Coronary artery (tissue), 2 donors: ENCODE measurements around the gene DPYSL3.
A peak's percentile ranks its signal among the peaks of the same experiment; 100 is the strongest.
"Not testable (repeated sequence)": the region's sequence is repeated elsewhere in the genome, so short reads cannot be mapped to it uniquely, and the experiment has no call there.

Experiments used
- DNase-seq: peaks from one replicate; pipeline ENCODE4 v3.0.0-alpha.2; 2017; ENCODE audit warnings: low spot score
- H3K27ac ChIP-seq, 2 donors: fragments of 200-600 bp; sonication (generic); one replicate each; pipeline ENCODE4 v1.5.1; 2016 to 2019
- H3K4me3 ChIP-seq: fragments of 200-600 bp; sonication (generic); 2 replicates; pipeline ENCODE4 v1.5.1; 2016; ENCODE audit warnings: mild to moderate bottlenecking, moderate library complexity
- TF ChIP-seq, protein P1 (sequence below): fragments of 200-600 bp; sonication (generic); IDR thresholded peaks from one replicate; pipeline ENCODE4 v1.5.1; 2019; ENCODE audit warnings: antibody characterized with exemption

The DPYSL3 gene

DNA sequence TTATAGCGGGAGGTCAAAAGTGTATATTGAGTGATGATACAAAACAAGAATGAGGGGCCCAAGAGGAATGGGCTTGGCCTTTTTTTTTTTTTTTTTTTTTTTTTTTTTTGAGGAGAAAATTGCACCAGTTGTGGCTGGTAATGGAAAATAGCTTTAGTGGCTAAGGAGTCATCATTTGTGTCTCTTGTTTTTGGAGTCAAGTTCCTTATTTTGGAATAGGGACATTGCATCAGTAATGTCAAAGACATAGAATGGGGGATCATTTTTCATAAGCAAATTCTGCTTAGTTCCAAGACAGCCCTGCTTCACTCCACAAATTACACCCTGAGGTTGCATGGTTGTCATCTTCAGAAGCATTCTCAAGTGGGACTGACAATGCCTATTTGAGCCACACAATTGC is 137.7 kb downstream of the DPYSL3 start:
- no peak overlapping the region for H3K4me3 ChIP-seq
- DNase-seq: no peak
- TF ChIP-seq, protein P1, sequence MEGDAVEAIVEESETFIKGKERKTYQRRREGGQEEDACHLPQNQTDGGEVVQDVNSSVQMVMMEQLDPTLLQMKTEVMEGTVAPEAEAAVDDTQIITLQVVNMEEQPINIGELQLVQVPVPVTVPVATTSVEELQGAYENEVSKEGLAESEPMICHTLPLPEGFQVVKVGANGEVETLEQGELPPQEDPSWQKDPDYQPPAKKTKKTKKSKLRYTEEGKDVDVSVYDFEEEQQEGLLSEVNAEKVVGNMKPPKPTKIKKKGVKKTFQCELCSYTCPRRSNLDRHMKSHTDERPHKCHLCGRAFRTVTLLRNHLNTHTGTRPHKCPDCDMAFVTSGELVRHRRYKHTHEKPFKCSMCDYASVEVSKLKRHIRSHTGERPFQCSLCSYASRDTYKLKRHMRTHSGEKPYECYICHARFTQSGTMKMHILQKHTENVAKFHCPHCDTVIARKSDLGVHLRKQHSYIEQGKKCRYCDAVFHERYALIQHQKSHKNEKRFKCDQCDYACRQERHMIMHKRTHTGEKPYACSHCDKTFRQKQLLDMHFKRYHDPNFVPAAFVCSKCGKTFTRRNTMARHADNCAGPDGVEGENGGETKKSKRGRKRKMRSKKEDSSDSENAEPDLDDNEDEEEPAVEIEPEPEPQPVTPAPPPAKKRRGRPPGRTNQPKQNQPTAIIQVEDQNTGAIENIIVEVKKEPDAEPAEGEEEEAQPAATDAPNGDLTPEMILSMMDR: no peak
- H3K27ac ChIP-seq: no peak overlapping the region

DNA sequence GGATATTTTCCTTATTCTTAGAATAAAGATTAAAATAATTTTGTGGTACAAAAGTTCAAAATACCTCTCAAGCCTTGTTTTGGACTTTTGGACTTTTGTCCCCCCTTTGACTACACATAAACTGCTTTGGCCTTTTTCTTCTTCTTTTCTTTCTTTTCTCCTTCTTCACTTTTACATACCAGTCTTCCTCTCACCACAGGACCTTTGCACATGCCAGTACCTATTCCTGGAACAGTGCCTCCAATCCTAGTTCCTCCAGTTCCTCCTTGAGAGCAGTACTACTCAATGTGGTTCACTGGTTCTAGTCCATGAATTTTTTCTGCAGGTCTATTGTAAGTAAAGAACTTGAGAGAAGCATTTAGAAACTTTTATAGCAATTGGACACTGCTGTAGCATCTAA is 138.6 kb downstream of the DPYSL3 start:
- DNase-seq: no peak
- Histone ChIP-seq H3K4me3 (no peak overlapping the region), H3K27ac (no peak overlapping the region)
- TF ChIP-seq, protein P1: no peak

DNA sequence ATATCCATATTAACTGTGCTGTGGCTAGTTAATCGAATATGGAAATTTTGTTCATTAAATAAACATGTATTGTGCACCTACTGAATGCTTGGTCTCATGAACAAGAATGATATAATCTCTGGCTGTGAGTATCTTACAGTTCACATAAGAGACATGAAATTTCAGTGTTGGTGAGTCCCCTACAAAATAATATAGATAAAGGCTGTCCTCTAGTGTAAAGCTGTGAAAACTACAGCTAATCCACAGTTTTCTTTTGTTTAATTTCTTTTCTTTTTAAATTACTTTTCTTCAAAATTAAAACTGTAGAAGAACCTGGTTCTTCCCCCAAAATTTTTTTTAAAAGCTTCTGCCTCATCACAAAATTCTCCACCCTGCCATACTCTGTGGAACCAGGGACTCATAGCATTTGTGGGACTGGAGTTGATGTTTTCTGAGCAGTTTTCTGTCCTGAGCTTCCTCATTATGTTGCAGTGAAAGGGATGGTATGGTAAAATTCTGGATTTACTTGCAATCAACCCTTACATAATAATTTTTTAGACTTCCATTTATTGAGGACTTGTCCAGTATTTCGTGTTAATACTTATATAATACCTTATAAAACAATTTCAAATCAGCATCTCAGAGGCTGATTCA is 140.0 kb downstream of the DPYSL3 start:
- TF ChIP-seq, protein P1: peak; percentile 75
- H3K27ac ChIP-seq: no peak overlapping the region
- H3K4me3 ChIP-seq: no peak overlapping the region
- DNase-seq: no peak

DNA sequence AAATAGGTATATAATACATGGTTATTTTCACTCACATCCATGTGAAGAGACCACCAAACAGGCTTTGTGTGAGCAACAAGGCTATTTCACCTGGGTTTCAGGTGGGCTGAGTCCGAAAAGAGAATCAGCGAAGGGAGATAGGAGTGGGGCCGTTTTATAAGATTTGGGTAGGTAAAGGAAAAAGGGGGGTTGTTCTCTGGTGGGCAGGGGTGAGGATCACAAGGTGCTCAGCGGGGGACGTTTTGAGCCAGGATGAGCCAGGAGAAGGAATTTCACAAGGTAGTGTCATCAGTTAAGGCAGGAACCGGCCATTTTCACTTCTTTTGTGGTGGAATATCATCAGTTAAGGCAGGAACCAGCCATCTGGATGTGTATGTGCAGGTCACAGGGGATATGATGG is 142.5 kb downstream of the DPYSL3 start:
- not testable (repeated sequence) for H3K27ac ChIP-seq, H3K4me3 ChIP-seq, DNase-seq

DNA sequence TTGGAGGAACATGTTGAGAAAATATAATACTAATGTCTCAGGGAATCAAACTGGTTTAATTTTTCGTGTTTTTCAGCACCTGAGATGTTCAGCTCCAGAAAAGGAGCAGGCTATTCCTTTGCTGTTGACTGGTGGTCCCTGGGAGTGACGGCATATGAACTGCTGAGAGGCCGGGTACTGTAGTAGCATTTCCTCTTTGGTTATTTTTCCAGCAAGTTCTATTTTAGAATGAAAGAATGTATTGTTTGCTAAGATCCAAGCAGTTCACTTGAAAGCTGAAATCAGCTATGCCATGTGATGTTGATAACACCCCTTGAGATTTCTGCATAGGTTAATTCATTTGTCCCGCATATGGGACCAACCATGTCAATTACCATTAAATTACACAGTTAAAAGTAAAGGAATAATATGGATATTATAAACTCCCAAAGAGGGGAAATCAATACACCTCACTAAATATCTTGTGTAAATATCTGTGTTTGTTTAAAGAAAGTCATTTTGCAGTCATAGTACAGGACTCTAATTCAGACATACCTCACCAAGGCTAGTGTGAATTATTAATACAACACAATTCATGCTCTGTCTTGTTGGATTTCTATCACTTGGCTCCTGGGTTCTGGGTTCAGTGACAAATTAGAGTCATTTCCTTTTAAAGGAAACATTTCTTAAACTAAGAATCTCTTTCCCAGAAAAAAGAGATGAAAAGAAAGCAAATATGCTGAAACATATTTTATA is 148.3 kb downstream of the DPYSL3 start:
- no peak overlapping the region for H3K4me3 ChIP-seq
- H3K27ac ChIP-seq: no peak overlapping the region
- DNase-seq: no peak
- TF ChIP-seq, protein P1: no peak

DNA sequence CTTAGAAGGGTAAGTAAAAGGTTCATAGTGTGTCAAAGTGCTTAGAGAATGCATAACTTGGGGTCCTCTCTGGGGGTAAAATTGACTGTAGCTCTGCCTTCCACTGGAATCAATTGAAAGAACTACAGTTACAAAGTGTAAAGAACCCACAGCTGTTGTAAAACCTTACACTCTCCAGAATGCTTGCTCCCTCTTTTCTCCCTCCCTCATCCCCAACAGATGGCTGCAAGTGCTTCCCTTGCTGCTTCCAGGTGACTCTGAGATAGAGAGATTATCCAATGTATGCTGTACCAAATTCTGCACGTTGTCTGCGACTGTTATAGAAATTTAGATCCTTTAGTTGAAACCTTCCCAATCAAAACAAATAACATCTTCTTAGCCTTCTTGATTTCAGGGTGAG is 149.1 kb downstream of the DPYSL3 start:
- TF ChIP-seq, protein P1: no peak
- Histone ChIP-seq H3K4me3 (no peak overlapping the region), H3K27ac (no peak overlapping the region)
- DNase-seq: no peak

DNA sequence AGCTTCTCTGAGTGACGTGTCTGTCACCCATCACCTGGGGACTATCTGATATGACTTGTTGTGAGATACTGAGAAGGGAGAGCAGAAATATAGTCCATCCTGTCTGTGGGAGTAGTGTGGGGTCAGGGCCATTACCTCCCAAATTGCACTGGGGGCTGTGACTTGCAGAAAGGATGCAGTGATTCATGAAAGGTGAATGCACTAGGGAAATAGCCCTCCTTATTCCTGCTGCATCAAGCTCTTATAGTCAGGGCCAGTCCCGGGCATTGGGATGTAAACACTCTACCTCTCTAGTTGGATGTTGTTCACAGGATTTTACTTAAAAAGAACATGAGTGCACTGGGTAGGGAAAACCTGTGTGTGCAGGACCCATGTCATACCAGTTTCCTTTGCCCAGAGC is 150.3 kb downstream of the DPYSL3 start:
- TF ChIP-seq, protein P1: no peak
- Histone ChIP-seq H3K27ac (no peak overlapping the region), H3K4me3 (no peak overlapping the region)
- DNase-seq: no peak
